ENCODE measurements around the gene UBL3. TPM values are rescaled to one million over a fixed set of nuclear protein-coding genes. Genes with fewer than 3 reads are reported as not detected.

The UBL3 gene
- total RNA-seq, 1 donor from 2014 or later, result 11.0 TPM

GRCh38 chr13:29760544-29760943, 89.9 kb downstream of the UBL3 start:
- DNase-seq (ENCODE audit: low read depth in 2 of 2), result no peak

GRCh38 chr13:29758531-29759114, 91.8 kb downstream of the UBL3 start:
- no peak for DNase-seq (ENCODE audit: low read depth in 2 of 2)

GRCh38 chr13:29756506-29756905, 93.9 kb downstream of the UBL3 start:
- no peak for DNase-seq (ENCODE audit: low read depth in 2 of 2)

DNA sequence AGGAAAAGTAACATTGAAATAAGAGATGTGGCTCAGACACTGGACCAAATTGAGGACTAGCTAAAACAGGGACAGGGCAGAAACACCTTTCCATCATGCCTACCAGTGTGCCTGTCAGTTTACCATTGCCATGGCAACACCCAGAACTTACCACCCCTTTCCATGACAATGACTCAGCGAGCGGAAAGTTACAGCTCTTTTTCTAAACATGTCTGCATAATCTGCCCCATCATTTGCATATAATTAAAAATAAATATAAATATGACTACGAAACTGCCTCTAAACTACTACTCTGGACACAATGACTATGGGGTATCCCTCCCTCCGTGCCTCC, 96.0 kb downstream of the UBL3 start:
- DNase-seq (ENCODE audit: low read depth in 2 of 2), result peak; percentile 35 to 37

DNA sequence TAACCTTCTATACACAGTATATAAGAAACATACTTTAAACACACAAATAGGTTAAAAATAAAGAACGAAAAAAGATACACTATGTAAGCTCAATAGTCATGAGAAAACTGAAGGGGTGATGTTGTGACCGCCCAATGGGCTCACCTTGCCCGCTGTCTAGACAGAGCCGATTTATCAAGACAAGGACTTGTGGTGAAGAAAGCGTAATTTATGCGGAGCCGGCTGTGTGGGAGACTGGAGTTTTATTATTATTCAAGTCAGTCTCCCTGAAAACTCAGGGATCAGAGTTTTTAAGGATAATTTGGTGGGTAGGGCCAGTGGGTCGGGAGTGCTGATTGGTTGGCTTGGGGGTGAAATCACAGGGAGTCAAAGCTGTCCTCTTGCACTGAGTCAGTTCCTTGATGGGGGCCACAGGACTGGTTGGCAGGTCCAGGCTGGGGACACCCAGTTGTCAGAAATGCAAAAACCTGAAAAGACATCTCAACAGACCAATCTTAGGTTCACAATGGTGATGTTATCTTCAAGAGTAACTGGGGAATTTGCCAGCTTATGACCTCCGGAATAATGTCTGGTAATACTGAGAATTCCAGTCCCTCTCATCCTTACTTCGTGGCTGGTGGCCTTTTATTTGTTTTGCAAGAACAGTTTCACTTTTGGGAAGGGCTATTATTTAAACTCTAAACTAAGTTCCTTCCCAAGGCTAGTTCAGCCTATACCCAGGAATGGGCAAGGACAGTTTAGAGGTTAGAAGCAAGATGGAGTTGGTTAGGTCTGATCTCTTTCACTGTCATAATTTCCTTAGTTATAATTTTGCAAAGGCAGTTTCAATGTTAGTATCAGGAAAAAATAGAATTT, 96.6 kb downstream of the UBL3 start:
- no peak for DNase-seq (ENCODE audit: low read depth in 2 of 2)

DNA sequence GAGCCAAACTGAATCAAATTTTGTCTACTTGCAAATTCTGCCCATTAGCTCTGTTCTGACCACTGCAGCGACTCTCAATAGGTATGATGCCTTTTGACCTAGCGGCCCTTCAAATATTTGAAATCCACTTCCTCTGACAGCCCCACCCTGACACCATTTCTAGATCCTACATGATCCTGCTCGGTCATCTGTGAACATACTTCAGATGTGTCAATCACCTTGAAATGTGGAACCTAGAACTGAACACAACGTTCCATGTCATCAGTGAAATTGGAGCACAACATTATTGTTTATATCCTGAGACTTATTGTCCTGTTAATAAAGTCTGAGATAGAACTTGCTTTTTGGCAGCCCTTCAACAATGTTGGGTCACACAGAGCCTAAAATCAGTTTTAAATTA, 98.2 kb downstream of the UBL3 start:
- DNase-seq (ENCODE audit: low read depth in 2 of 2), result no peak

DNA sequence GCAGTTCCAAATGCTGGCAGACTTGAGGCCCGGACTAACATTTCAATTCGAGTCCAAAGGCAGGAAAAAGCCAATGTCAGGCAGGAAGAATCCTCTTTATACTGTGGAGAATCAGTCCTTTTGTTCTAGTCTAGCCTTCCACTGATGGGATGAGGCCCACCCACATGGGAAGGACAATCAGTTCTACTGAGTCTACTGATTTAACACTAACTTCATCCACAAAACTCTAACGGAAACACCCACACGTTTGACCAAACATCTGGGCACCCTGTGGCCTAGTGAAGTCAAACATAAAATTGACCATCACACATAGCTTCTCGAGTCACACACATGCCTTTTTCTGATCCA, 100.3 kb downstream of the UBL3 start:
- DNase-seq (ENCODE audit: low read depth in 2 of 2), result no peak

- DNase-seq (ENCODE audit: low read depth in 2 of 2), result no peak
Measured at GRCh38 chr13:29749401-29750182, 100.8 kb downstream of the UBL3 start.

- DNase-seq (ENCODE audit: low read depth in 2 of 2), result no peak
Measured at GRCh38 chr13:29748097-29748496, 102.3 kb downstream of the UBL3 start.

- DNase-seq (ENCODE audit: low read depth in 2 of 2), result no peak
Measured at GRCh38 chr13:29746148-29746677, 104.2 kb downstream of the UBL3 start.

DNA sequence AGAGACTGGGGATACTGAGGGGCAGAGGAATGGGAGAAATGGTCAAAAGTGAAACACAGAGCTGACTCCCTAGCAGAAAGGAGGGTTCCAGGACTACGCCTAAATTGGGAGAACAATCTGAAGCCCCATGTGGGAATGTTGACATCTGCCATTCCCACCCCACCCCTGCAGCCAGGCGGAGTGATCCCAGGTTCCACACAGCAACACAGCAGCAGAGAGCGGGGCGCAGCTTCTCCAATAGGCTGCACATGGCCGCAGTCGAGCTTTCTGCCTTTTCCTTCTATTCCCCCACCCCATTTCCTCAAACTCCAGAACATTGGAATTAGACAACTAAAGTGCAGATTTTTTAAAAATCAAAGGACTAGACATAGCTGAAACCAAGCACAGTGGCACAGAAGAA, 104.7 kb downstream of the UBL3 start:
- DNase-seq (ENCODE audit: low read depth in 2 of 2), result no peak

DNA sequence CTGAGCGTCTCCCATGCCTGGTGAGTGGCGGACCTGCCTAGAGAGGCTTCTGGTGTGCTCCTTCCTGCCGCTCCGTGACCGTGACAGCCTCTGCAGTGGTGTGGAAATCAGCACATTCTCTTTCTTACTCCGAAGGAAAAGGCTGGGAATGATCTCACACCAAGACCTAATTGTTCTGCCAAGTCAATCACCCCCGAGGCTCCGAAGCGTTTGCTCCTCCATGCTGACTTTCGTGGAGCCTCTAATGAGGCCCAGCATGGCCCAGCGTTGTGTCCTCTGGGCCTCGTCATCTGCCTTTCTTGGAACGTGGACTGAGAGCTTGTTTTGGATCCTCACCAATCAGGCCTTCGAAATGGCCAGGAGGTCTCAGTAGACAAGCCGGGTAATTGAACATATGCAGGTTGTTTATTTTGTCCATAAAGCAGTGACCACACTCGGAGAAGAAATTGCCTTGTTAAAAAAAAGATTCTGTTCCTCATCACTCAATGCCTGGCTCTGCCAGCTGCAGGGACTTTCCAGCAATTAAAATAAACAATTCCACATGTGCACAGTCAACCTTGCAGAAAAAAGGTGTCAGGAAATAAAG, 107.1 kb downstream of the UBL3 start:
- no peak for DNase-seq (ENCODE audit: low read depth in 2 of 2)

DNA sequence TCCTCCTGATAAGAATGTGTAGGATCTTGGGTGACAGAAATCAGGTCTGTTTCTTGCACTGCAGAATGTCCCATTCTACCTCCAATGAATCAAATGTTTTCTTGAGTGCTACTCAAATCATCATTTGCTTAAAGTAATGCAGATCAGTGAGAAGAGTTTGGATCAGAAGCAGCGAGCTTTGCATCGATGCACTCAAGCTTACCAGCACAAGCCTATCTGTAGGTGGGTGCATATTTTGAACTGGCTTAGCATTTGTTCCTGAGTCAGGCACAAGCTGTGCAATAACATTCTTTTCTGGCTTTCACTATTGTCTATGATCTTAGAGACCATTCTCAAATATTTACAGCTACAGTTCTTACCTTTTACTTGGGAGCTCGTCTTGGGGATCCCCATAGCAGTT, 109.5 kb downstream of the UBL3 start:
- no peak for DNase-seq (ENCODE audit: low read depth in 2 of 2)

DNA sequence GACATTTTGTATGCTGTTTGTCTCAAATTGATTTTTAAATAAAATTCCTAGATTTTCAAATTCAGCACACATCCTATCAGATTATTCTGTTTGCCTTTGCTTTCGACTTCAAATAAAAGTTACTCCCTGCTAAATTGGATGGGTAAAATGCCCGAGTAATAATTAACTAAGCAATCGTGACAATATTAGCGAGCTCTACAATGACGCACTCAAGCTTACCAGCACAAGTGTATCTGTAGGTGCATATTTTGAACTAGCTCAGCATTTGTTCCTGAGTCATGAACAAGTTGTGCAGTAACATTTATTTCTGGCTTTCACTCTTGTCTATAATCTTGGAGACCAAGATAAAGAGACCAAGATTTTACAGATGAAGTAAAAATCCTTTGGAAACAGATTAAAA, 113.4 kb downstream of the UBL3 start:
- DNase-seq (ENCODE audit: low read depth in 2 of 2), result no peak

- DNase-seq (ENCODE audit: low read depth in 2 of 2), result no peak
Measured at GRCh38 chr13:29733147-29733611, 117.2 kb downstream of the UBL3 start.

DNA sequence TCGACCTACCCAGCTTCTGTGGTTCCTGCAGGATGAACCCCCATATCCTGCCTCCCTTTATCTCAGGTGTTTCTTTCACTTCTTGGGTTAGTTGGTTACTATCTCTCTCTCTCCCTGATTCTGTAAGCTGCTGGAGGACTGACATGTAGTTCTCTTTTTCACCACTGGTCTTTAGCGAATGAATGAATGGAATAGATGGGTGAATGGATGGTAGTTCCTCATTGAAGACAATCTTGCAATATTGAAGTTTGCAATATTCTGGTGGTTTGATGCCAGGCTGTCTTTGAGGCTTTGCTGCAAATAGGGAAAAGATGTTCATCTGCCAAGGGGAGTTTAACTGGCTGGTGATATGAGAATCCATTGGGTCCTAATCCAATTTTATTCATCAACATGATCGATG, 120.2 kb downstream of the UBL3 start:
- no peak for DNase-seq (ENCODE audit: low read depth in 2 of 2)

DNA sequence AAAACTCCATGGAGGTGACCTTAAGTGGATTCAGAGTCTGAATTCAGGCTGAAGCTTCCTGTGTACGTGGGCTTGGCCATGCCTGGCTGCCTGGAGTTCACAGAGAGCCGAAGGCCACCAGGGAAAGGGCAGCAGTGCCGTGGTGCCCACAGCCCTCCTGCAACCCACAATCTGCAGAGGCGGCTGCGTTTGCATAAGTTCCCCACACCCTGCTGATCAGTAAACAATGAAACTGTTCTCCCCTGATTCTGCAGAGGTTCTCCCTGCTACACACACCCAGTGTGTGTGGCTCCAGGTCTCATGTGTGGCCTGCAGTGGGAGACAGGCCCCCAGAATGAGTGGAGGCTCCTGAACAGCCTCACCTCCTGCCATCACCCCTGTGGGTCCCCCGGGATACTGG, 128.0 kb downstream of the UBL3 start:
- DNase-seq (ENCODE audit: low read depth in 2 of 2), result no peak

DNA sequence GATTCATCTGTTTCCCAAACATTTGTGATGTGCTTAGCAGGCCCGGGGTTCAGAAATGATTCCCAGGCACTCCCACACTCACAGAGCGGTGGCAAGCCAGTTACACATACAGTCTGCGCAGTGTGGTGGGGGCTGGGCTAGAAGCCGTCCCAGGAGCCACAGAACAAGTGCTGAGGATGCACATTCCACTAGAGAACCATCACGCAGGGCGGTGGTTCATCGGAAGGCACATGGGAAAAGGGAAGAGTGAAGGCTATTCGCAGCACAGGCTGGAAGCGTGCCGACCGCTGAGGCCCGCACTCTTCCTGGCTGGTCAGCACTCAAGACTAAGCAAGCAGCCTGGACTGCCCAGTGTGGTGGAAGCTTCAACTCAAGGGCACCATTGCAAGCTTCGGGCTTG, 128.7 kb downstream of the UBL3 start:
- DNase-seq (ENCODE audit: low read depth in 2 of 2), result no peak

DNA sequence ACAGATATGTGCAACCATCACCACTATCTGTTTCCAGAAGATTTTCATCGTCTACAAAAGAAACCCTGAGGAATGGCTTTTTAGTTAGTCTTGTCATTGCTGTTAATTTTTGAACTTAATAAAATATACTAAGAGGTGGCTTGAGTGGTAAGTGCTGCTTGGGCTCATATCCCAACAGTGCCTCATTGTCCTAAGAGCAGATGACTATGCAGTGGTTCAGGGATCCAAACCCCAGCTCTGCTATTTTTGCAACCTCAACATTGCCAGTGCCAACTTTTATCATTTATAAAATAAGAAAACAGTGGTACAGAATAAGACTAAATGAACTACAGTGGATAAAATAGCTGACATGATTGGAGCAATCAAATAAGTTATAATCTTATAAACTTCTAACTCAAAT, 131.7 kb downstream of the UBL3 start:
- no peak for DNase-seq (ENCODE audit: low read depth in 2 of 2)

- DNase-seq (ENCODE audit: low read depth in 2 of 2), result no peak
Measured at GRCh38 chr13:29716493-29716892, 133.9 kb downstream of the UBL3 start.

All from dermis microvascular lymphatic vessel endothelial cell (primary cell).